CD4-positive, alpha-beta T cell treated with Interleukin-6 at 100 ng/mL for 8 hours (primary cell): ENCODE results near the gene EFEMP1.
"Not testable (repeated sequence)": the region's sequence is repeated elsewhere in the genome, so short reads cannot be mapped to it uniquely, and the experiment has no call there.

Experiments used
- DNase-seq: peaks from one replicate; pipeline ENCODE4 v3.0.0-alpha.2; 2020; ENCODE audit warnings: mixed read lengths, low spot score

EFEMP1 gene

DNA sequence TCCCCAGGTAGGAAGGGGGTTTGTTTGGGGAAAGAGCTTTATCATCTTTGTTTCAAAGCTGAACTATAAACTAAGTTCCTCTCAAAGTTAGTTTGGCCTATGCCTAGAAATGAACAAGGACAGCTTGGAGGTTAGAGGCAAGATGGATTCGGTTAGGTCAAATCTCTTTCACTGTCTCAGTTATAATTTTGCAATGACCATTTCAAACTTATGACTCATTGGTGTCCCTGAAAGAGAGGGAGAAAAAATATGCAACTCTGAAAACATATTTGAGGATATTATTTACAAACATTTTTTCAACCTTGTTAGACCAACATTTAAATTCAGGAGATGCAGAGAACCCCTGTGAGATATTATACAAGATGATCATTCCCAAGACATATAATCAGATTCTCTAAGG is 95.7 kb downstream of the EFEMP1 start:
- no peak for DNase-seq

DNA sequence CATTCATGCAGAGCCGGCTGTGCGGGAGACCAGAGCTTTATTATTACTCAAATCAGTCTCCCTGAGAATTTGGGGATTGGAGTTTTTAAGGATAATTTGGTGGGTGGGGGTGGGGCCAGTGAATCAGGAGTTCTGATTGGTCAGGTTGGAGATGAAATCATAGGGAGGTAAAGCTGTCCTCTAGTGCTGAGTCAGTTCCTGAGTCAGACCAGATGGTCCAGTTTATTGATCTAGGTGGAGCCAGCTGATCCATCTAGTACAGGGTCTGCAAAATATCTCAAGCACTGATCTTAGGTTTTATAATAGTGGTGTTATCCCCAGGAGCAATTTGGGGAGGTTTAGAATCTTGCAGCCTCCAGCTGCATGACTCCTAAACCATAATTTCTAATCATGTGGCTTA is 96.2 kb downstream of the EFEMP1 start:
- not testable (repeated sequence) for DNase-seq

DNA sequence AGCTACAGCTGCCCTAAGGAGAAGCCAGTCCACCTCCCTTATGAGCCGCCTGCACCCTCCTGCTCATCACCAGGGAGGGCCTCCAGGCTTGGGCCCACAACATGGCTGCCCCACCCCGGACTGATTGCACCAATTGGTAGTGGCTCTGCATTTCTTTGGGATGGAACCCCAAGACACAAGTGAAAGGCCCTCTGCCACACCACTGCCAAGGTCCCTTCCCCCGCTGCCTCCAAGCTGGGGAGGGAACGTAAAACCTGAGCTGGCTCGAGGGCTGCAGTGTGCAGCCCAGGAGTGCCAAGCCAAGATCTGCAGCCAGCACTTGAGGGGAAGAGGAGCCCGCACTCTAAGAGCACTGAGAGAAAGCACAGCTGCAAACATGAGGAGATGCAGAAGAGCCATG is 97.3 kb downstream of the EFEMP1 start:
- DNase-seq: no peak

DNA sequence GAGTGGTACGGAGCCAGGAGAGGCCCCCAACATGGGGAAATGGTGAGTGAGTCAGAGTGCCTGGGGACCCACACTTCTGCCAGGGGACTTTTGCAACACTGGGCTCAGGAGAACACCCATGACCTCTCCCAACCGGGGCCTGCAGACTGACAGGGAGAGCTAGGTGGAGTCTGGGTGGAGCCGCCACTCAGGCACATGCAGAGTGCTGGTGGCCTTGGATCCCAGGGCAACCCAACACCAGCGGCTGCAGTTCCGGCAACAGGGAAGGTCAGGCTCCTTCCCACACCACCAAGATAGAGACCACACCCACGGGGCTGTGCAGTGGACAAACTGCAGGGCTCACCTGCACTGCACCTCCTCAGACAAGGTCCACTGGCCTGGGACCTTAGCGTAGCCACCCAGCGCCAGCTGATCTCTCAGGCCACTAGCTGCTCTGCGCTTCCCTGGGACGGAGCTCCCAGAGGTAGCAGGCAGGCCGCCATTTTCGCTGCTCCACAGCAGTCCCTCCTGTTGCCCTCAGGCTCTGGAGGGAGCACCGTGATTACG is 99.0 kb downstream of the EFEMP1 start:
- no peak for DNase-seq
